HepG2 (cell line): ENCODE results near the gene HNRNPA1. TPM values are rescaled to one million over a fixed set of nuclear protein-coding genes. Genes with fewer than 3 reads are reported as not detected.
A peak's percentile ranks its signal among the peaks of the same experiment; 100 is the strongest.

Source experiments
- ELF1 ChIP-seq: sonication (generic); formaldehyde crosslinking; IDR thresholded peaks from 2 replicates; pipeline ENCODE4 v1.4.0; 2020; ENCODE audit warnings: missing genetic modification reagents
- HMG20B ChIP-seq: conservative IDR thresholded peaks from 2 replicates; pipeline ENCODE4 v1.6.1; 2016; ENCODE audit warnings: missing genetic modification reagents, missing compliant biosample characterization
- NCOA2 ChIP-seq: sonication (generic); formaldehyde crosslinking; IDR thresholded peaks from 2 replicates; pipeline ENCODE4 v1.8.0; 2022; ENCODE audit warnings: inconsistent platforms
- PATZ1 ChIP-seq: sonication (generic); formaldehyde crosslinking; IDR thresholded peaks from 2 replicates; pipeline ENCODE4 v1.4.0; 2020; ENCODE audit warnings: missing genetic modification reagents
- SAP130 ChIP-seq: IDR thresholded peaks from 2 replicates; pipeline ENCODE4 v1.6.1; 2016; ENCODE audit warnings: low read depth
- SOX6 ChIP-seq, 2 experiments: fragments of 450-650 bp in 1 of 2; sonication (generic) in 1 of 2; formaldehyde crosslinking in 1 of 2; IDR thresholded peaks; 2 replicates each; pipeline versions ENCODE4 v1.4.0 to v1.6.1; 2017 to 2020; ENCODE audit warnings: antibody characterized with exemption in 1 of 2, mild to moderate bottlenecking in 1 of 2, missing genetic modification reagents in 1 of 2
- ZBTB34 ChIP-seq: sonication (generic); formaldehyde crosslinking; IDR thresholded peaks from 2 replicates; pipeline ENCODE4 v1.8.0; 2022; ENCODE audit warnings: mild to moderate bottlenecking, missing genetic modification reagents
- polyA plus RNA-seq, 8 experiments: library from polyadenylated mRNA; depleted of rRNA in 3 of 8; stranded (reverse) in 7 of 8; unstranded in 1 of 8; fragments of >200 nt; fragmentation: Illumina TruSeq in 4 of 8; extraction: Trizol in 4 of 8; gene quantifications; 2 replicates each; pipeline versions ENCODE4 v1.2.1 to v1.2.3, GENCODE V29; 2011 to 2016; ENCODE audit warnings: low read depth in 4 of 8, missing spikeins in 1 of 8, mixed read lengths in 1 of 8; ENCODE audit not compliant: insufficient read depth in 1 of 8
- total RNA-seq, 5 experiments: library from RNA; depleted of rRNA; stranded (reverse); fragments of >200 nt; fragmentation: Illumina TruSeq; extraction: Trizol; gene quantifications; 2 replicates each; pipeline ENCODE4 v1.2.3, GENCODE V29; 2016; ENCODE audit warnings: low read depth in 1 of 5
- TF ChIP-seq, protein P1 (sequence below): sonication (generic); formaldehyde crosslinking; IDR thresholded peaks from 2 replicates; pipeline ENCODE4 v1.8.0; 2022; ENCODE audit warnings: mild to moderate bottlenecking, missing genetic modification reagents, moderate library complexity
- TF ChIP-seq, protein P2 (sequence below): IDR thresholded peaks from 2 replicates; pipeline ENCODE4 v1.4.0; 2020; ENCODE audit warnings: mild to moderate bottlenecking, missing genetic modification reagents

Gene HNRNPA1
- total and polyA plus RNA-seq, 2 of the 13 experiments (the other 11 are each of a cell fraction or from before 2014, with no cell fraction given), result 535 to 1,820 TPM

- TF ChIP-seq ZBTB34 (0 out of 2 replicates have a peak, but pooled peaks have one; percentile 36), SAP130 (CRISPR knock-in tag) (peak; percentile 30; the same call in 1 of the 2 replicates), SOX6 (IDR thresholded peaks at IDR 0.05) (no peak), SOX6 (CRISPR knock-in tag; IDR thresholded peaks at IDR 0.05) (peak; percentile 35; the same call in 1 of the 2 replicates), NCOA2 (peak; percentile 46; the same call in 1 of the 2 replicates), PATZ1 (peak; percentile 42; the same call in 1 of the 2 replicates), HMG20B (CRISPR knock-in tag) (0 out of 2 replicates have a peak, but pooled peaks have one; percentile 46), ELF1 (CRISPR knock-in tag) (0 out of 2 replicates have a peak, but pooled peaks have one; percentile 16)
- TF ChIP-seq, protein P1, sequence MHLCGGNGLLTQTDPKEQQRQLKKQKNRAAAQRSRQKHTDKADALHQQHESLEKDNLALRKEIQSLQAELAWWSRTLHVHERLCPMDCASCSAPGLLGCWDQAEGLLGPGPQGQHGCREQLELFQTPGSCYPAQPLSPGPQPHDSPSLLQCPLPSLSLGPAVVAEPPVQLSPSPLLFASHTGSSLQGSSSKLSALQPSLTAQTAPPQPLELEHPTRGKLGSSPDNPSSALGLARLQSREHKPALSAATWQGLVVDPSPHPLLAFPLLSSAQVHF (CRISPR knock-in tag), result no peak
- TF ChIP-seq, protein P2, sequence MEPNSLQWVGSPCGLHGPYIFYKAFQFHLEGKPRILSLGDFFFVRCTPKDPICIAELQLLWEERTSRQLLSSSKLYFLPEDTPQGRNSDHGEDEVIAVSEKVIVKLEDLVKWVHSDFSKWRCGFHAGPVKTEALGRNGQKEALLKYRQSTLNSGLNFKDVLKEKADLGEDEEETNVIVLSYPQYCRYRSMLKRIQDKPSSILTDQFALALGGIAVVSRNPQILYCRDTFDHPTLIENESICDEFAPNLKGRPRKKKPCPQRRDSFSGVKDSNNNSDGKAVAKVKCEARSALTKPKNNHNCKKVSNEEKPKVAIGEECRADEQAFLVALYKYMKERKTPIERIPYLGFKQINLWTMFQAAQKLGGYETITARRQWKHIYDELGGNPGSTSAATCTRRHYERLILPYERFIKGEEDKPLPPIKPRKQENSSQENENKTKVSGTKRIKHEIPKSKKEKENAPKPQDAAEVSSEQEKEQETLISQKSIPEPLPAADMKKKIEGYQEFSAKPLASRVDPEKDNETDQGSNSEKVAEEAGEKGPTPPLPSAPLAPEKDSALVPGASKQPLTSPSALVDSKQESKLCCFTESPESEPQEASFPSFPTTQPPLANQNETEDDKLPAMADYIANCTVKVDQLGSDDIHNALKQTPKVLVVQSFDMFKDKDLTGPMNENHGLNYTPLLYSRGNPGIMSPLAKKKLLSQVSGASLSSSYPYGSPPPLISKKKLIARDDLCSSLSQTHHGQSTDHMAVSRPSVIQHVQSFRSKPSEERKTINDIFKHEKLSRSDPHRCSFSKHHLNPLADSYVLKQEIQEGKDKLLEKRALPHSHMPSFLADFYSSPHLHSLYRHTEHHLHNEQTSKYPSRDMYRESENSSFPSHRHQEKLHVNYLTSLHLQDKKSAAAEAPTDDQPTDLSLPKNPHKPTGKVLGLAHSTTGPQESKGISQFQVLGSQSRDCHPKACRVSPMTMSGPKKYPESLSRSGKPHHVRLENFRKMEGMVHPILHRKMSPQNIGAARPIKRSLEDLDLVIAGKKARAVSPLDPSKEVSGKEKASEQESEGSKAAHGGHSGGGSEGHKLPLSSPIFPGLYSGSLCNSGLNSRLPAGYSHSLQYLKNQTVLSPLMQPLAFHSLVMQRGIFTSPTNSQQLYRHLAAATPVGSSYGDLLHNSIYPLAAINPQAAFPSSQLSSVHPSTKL, result peak; percentile 32; the same call in 1 of the 2 replicates
Measured at GRCh38 chr12:54306925-54307741, 26.6 kb downstream of the HNRNPA1 start (continued).
